HG02642 (cell line): Measurements from ENCODE around the gene INHBE.
A peak's percentile ranks its signal among the peaks of the same experiment; 100 is the strongest.

Experiments
- ATAC-seq: cut with Tn5 transposase; IDR thresholded peaks from one replicate; pipeline ENCODE4 v1.9.1; 2021; ENCODE audit warnings: mild to moderate bottlenecking; ENCODE audit not compliant: unreplicated experiment, poor library complexity

INHBE gene

GRCh38 chr12:57459750-57460467, 4.8 kb downstream of the INHBE start, which contains the start of gene GLI1:
GLI1 (plus strand) TSS chr12:57459785; CDS start chr12:57463692, 3,907 bp downstream.
- ATAC-seq: no peak

- no peak for ATAC-seq
Observed at GRCh38 chr12:57460468-57460784, 5.3 kb downstream of the INHBE start.

GRCh38 chr12:57460841-57461275, 5.8 kb downstream of the INHBE start:
- ATAC-seq: no peak

- ATAC-seq: no peak
Observed at GRCh38 chr12:57461276-57461916, 6.3 kb downstream of the INHBE start.

GRCh38 chr12:57461917-57462250, 6.8 kb downstream of the INHBE start:
- ATAC-seq: no peak

- peak; percentile 65 for ATAC-seq
Observed at GRCh38 chr12:57462251-57462911, 7.3 kb downstream of the INHBE start.

- no peak for ATAC-seq
Observed at GRCh38 chr12:57462912-57463253, 7.8 kb downstream of the INHBE start.

- no peak for ATAC-seq
Observed at GRCh38 chr12:57464569-57464968, 9.5 kb downstream of the INHBE start.

- ATAC-seq: no peak
Observed at GRCh38 chr12:57465030-57465746, 10.1 kb downstream of the INHBE start.

- no peak for ATAC-seq
Observed at GRCh38 chr12:57465747-57466505, 10.8 kb downstream of the INHBE start.

- ATAC-seq: no peak
Observed at GRCh38 chr12:57467212-57467874, 12.2 kb downstream of the INHBE start.

GRCh38 chr12:57467915-57468314, 12.8 kb downstream of the INHBE start:
- no peak for ATAC-seq

GRCh38 chr12:57469296-57470164, 14.4 kb downstream of the INHBE start:
- no peak for ATAC-seq

GRCh38 chr12:57470286-57470969, 15.3 kb downstream of the INHBE start:
- no peak for ATAC-seq

- ATAC-seq: no peak
Observed at GRCh38 chr12:57470970-57471656, 16.0 kb downstream of the INHBE start.

GRCh38 chr12:57471661-57472060, 16.6 kb downstream of the INHBE start:
- ATAC-seq: no peak

- no peak for ATAC-seq
Observed at GRCh38 chr12:57472391-57472790, 17.3 kb downstream of the INHBE start.

- no peak for ATAC-seq
Observed at GRCh38 chr12:57473392-57473791, 18.3 kb downstream of the INHBE start.
